GM12801 (cell line): Measurements from ENCODE around the gene TSHZ1.

Experiments
- CTCF ChIP-seq: IDR thresholded peaks from one replicate; pipeline ENCODE4 v1.5.1; 2011; ENCODE audit warnings: control low read depth; ENCODE audit not compliant: insufficient read length; ENCODE audit errors: extremely low read depth

TSHZ1 gene

DNA sequence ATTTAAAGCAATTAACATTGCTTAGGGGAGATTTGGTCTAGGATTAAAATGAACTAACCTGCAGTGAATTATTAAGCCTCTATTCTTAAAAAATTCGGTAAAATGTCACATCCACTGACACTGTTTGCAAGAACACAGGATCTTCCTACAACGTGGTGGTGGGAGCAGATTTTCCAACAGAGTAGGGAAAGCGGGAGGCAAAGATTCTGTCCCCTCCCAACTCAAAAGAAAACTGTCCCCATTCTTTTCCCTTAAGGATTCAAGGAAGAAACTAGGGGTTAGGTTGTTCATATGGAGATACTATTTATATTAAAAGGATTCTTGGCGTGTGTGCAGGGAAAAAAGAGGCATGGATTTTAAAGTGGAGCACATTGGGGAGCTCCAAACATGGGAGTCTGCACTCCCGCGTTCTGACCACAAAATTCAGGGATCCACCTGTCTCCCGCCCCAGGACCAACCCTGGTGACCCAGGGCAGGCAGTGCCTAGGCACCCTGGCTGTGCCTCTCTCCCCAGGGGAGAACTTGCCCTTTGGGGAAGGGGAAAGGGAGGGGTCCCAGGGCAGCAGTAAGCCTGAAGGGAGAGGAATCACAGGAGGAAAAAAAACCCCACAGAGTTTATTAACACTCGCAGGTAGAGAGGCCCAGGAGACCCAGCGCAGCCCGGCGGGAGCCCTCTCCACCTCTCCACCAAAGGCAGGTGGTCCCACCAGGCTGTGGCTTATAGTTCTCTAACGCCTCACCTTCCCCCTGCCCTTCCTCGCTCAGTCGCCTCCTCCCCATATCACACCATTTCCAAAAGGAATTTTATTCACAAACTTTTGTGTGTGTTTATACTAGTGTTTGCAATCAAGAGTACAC lies 3.9 kb upstream of the TSHZ1 start:
- TF ChIP-seq CTCF = no peak

- TF ChIP-seq CTCF = no peak
These were observed 3.1 kb upstream of the TSHZ1 start for GRCh38 chr18:75207310-75208154.

GRCh38 chr18:75208155-75208835 lies 2.3 kb upstream of the TSHZ1 start:
- TF ChIP-seq CTCF = no peak

DNA sequence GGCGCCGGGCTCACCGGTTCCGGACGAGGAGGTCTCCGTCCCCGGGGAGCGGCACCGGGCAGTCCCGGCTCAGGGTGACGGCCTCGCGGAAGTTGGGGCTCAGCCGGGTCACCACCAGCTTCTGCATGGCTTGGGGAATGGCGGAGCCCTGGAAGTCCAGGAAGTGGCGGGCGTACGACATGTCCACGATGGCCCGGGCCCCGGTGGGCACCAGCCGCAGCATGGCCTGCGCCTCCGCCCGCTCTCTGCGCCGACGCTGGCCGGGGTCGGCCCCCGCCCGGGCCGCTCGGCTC lies 1.8 kb upstream of the TSHZ1 start:
- no peak for TF ChIP-seq CTCF

DNA sequence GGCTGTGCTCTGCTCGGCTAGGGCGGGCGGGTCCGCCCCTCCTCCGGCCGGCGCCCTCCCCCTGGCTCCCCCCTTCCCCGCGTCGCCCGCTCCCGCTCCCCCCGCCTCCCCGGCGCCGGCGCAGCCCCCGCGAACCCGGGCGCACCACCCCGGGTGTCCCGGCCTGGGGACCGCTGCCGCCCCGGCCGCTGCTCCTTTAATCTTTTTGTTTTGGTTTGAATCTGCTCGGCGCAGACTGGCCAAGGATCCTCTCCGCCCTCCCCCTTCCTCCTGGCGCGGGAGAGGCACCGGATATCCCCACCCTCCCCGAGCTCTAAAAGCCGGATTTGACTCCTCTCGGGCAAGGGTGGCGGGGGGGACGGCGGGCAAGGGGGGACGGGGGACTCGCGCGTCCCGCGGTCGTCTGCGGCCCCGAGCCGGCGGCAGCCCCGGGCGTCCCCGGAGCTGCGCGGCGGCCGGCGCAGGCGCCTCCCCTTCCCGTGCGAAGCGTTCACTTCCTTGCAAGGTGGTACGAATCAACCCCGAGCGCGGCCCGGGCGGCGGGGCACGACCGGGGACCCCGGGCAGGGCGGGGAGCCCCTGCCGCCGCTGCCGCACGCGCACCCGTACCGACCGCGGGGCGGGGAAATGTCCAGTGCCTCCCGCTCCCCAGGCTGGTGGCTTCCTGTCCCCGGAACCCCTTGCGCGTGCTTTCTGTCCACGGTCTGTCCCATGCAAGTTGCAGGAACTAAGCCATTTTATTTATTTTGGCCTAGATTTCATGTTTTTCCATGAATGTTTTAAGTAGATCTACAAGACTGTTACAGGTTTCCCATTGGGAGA lies 1.3 kb upstream of the TSHZ1 start, which contains the start of gene PTGR3:
Gene PTGR3, minus strand, starts transcription at position 11 of the 822 bp plus-strand sequence. CDS start 81 bp downstream, outside the sequence.
- no peak for TF ChIP-seq CTCF

- TF ChIP-seq CTCF = no peak
These were observed 692 bp upstream of the TSHZ1 start for GRCh38 chr18:75209951-75210258.
